Measurements from ENCODE around the gene PPARGC1A. TPM values are rescaled to one million over a fixed set of nuclear protein-coding genes. Genes with fewer than 3 reads are reported as not detected.

Gene PPARGC1A
- polyA plus RNA-seq, 2 of the 4 experiments (the other 2 are of a cell fraction): 0.04 TPM

DNA sequence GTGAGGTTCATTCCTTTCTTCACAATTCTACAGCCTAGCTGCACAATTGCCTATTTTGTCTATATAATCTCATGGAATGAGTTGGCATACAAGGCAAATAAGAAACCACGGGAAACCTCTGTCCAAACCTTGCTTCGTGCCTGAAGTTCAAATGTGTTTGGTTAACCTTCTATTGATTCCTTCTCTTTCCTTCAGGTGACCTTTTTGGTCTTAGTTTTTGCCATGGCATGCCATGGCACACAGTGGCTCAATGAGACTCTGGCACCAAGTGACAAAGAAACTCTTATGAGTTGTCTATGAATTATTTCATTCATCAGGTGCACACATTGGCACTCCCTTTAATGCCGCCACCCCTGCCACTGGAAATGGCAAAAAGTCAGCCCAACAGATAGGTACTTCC is 101.8 kb downstream of the PPARGC1A start (continued):
- TF ChIP-seq, protein P1, sequence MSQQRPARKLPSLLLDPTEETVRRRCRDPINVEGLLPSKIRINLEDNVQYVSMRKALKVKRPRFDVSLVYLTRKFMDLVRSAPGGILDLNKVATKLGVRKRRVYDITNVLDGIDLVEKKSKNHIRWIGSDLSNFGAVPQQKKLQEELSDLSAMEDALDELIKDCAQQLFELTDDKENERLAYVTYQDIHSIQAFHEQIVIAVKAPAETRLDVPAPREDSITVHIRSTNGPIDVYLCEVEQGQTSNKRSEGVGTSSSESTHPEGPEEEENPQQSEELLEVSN (IDR thresholded peaks at IDR 0.05; ENCODE audit: borderline replicate concordance, low read depth): no peak

DNA sequence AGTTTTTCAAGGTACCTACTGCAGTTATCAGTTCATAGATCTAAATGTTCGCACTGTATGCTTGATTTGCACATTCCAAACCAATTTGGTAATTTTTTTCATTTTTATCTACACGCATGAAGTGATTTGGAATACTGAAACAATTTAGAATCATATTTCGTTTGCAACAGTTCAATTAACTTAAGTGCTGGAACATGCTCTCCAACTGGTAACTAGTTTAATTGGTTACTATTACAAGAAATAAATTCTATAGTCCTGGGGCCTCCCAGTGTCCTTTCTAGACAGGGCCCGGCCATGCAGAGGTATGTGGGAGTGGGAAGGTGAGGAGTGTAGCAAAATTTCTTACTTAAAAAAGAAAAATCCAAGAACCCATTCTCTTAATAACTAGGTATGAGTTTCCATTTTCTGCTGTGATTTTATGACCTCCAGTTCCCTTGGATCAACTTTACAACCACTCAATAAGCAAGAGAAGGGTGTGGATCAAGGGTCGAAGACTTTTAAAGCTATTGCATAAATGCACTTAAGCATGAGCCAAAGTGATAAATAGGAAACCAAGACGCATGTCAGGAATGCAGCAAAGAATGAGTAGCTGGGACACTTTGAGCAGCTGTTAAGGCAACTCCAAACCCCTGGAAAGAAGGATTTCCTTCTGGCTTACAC is 106.9 kb downstream of the PPARGC1A start:
- TF ChIP-seq, protein P2, sequence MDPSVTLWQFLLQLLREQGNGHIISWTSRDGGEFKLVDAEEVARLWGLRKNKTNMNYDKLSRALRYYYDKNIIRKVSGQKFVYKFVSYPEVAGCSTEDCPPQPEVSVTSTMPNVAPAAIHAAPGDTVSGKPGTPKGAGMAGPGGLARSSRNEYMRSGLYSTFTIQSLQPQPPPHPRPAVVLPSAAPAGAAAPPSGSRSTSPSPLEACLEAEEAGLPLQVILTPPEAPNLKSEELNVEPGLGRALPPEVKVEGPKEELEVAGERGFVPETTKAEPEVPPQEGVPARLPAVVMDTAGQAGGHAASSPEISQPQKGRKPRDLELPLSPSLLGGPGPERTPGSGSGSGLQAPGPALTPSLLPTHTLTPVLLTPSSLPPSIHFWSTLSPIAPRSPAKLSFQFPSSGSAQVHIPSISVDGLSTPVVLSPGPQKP (IDR thresholded peaks at IDR 0.05; ENCODE audit: low read depth, low read length): no peak
- WGBS (ENCODE audit: missing lambda C conversion rate): 16% methylated on average over 6 of the region's 6 CpGs
- no peak overlapping the region for H3K4me2 ChIP-seq
- H3K9me3 ChIP-seq: no peaks in the 10 kb centered on the region
- H3K27ac ChIP-seq: no peak overlapping the region
- no peak for ATAC-seq
- FAIRE-seq: no peak
- no peak overlapping the region for H3K4me3 ChIP-seq
- ChIA-PET CTCF (no interaction called here), POLR2A (no interaction called here)
- H3K4me1 ChIP-seq: no peaks in the 10 kb centered on the region
- no peak for DNase-seq (ENCODE audit: low read depth in 1 of 2, low spot score in 1 of 2)

DNA sequence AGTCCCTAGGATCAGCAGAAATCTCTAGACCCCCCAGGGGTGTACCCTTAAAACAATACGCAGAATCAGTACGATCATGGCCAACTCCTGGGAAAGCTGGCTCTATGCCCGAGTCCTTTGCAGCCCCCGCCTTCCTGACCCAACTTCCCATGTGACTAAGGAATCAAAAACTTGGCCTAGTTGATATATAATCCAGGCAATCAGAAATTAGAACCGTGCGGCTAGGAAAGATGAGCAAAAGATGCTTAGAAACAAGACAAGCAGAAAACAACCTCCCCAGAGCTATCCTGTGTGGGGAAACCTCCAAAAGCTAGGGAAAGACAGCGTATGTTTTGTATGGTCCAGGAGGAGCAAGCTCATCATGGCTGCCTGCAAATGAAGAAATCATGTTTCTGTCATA is 110.0 kb downstream of the PPARGC1A start:
- no peak for ATAC-seq
- WGBS (ENCODE audit: missing lambda C conversion rate): 48% methylated on average over 7 of the region's 7 CpGs
- no peak overlapping the region for H3K4me3 ChIP-seq
- DNase-seq (ENCODE audit: low read depth in 1 of 2, low spot score in 1 of 2): no peak
- TF ChIP-seq HOXB5 (CRISPR knock-in tag; IDR thresholded peaks at IDR 0.05) (no peak), HOXB13 (CRISPR knock-in tag; IDR thresholded peaks at IDR 0.05; ENCODE audit: low read depth) (no peak), RFX5 (IDR thresholded peaks at IDR 0.05) (no peak)
- no peaks in the 10 kb centered on the region for H3K4me1 ChIP-seq
- no peak for FAIRE-seq
- H3K4me2 ChIP-seq: no peak overlapping the region
- H3K9me3 ChIP-seq: no peaks in the 10 kb centered on the region
- CTCF ChIA-PET: no interaction called here
- POLR2A ChIA-PET: no interaction called here
- H3K27ac ChIP-seq: no peak overlapping the region

DNA sequence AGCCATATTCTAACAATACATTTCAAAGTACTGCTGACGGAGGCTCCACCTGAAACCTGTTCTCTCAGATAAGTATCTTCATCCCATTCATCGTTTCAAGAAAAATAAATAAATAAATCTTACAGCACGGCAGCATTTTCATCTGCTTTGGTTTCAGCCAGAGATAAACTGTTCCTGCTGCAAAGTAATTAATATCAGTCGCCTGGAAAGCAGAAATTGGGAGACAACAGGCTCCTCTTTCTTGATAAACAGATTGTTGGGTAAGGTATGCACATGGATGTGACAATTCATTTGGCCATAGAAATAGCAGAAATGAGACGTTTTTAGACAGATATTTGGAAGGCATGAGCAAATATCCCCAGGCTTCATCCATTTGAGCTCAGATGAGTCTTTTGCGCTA is 110.4 kb downstream of the PPARGC1A start:
- FAIRE-seq: no peak
- Histone ChIP-seq H3K27ac (no peak overlapping the region), H3K4me1 (no peaks in the 10 kb centered on the region), H3K9me3 (no peaks in the 10 kb centered on the region), H3K4me3 (no peak overlapping the region), H3K4me2 (no peak overlapping the region)
- WGBS (ENCODE audit: missing lambda C conversion rate): 31% methylated on average over 6 of the region's 6 CpGs
- POLR2A ChIA-PET: no interaction called here
- TF ChIP-seq, protein P3, sequence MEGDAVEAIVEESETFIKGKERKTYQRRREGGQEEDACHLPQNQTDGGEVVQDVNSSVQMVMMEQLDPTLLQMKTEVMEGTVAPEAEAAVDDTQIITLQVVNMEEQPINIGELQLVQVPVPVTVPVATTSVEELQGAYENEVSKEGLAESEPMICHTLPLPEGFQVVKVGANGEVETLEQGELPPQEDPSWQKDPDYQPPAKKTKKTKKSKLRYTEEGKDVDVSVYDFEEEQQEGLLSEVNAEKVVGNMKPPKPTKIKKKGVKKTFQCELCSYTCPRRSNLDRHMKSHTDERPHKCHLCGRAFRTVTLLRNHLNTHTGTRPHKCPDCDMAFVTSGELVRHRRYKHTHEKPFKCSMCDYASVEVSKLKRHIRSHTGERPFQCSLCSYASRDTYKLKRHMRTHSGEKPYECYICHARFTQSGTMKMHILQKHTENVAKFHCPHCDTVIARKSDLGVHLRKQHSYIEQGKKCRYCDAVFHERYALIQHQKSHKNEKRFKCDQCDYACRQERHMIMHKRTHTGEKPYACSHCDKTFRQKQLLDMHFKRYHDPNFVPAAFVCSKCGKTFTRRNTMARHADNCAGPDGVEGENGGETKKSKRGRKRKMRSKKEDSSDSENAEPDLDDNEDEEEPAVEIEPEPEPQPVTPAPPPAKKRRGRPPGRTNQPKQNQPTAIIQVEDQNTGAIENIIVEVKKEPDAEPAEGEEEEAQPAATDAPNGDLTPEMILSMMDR (IDR thresholded peaks at IDR 0.05): no peak
- TF ChIP-seq KDM1A (IDR thresholded peaks at IDR 0.05; ENCODE audit: low read depth): no peak
- TF ChIP-seq NPAS2 (CRISPR knock-in tag; IDR thresholded peaks at IDR 0.05; ENCODE audit: borderline replicate concordance): no peak
- no peak for TF ChIP-seq HOXB5 (CRISPR knock-in tag; IDR thresholded peaks at IDR 0.05)
- no peak for TF ChIP-seq RNF2 (IDR thresholded peaks at IDR 0.05; ENCODE audit: borderline replicate concordance, low read depth)
- CTCF ChIA-PET: no interaction called here
- DNase-seq (ENCODE audit: low read depth in 1 of 2, low spot score in 1 of 2): no peak
- ATAC-seq: no peak

DNA sequence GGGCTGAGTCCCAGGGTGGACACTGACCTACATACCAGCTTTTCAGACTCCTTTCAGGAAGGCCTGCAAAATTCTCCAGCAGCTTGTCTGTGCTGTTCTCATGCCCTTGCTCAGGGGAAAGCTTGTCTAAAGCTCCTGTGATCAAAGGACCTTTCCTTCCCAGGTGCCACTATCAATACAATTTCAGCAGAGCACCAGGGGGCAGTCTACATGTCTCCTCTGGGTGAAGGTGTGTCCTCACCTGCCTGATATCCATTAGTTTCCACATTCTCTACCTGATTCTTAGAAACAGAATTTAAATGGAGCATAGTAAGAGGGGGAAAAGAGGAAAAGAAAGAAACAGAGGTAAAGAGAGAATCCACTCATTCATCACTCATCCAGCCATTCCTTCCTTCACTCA is 114.2 kb downstream of the PPARGC1A start:
- CTCF ChIA-PET: no interaction called here
- TF ChIP-seq, protein P4, sequence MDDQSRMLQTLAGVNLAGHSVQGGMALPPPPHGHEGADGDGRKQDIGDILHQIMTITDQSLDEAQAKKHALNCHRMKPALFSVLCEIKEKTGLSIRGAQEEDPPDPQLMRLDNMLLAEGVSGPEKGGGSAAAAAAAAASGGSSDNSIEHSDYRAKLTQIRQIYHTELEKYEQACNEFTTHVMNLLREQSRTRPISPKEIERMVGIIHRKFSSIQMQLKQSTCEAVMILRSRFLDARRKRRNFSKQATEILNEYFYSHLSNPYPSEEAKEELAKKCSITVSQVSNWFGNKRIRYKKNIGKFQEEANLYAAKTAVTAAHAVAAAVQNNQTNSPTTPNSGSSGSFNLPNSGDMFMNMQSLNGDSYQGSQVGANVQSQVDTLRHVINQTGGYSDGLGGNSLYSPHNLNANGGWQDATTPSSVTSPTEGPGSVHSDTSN (IDR thresholded peaks at IDR 0.05): no peak
- TF ChIP-seq EP300 (IDR thresholded peaks at IDR 0.05): no peak
- no peak for TF ChIP-seq ZFP36 (IDR thresholded peaks at IDR 0.05; ENCODE audit: borderline replicate concordance, partially characterized antibody)
- TF ChIP-seq RARB (CRISPR knock-in tag; IDR thresholded peaks at IDR 0.05): no peak
- TF ChIP-seq ZC3H11A (IDR thresholded peaks at IDR 0.05): no peak
- TF ChIP-seq MAZ (IDR thresholded peaks at IDR 0.05; ENCODE audit: borderline replicate concordance, low read depth, low read length): no peak
- TF ChIP-seq RFX5 (IDR thresholded peaks at IDR 0.05): no peak
- no peak for TF ChIP-seq RAD21 (conservative IDR thresholded peaks at IDR 0.05 in 1 of 2, IDR thresholded peaks at IDR 0.05 in 1 of 2)
- TF ChIP-seq BHLHE40 (IDR thresholded peaks at IDR 0.05; ENCODE audit: low read depth, low read length): no peak
- TF ChIP-seq, protein P5, sequence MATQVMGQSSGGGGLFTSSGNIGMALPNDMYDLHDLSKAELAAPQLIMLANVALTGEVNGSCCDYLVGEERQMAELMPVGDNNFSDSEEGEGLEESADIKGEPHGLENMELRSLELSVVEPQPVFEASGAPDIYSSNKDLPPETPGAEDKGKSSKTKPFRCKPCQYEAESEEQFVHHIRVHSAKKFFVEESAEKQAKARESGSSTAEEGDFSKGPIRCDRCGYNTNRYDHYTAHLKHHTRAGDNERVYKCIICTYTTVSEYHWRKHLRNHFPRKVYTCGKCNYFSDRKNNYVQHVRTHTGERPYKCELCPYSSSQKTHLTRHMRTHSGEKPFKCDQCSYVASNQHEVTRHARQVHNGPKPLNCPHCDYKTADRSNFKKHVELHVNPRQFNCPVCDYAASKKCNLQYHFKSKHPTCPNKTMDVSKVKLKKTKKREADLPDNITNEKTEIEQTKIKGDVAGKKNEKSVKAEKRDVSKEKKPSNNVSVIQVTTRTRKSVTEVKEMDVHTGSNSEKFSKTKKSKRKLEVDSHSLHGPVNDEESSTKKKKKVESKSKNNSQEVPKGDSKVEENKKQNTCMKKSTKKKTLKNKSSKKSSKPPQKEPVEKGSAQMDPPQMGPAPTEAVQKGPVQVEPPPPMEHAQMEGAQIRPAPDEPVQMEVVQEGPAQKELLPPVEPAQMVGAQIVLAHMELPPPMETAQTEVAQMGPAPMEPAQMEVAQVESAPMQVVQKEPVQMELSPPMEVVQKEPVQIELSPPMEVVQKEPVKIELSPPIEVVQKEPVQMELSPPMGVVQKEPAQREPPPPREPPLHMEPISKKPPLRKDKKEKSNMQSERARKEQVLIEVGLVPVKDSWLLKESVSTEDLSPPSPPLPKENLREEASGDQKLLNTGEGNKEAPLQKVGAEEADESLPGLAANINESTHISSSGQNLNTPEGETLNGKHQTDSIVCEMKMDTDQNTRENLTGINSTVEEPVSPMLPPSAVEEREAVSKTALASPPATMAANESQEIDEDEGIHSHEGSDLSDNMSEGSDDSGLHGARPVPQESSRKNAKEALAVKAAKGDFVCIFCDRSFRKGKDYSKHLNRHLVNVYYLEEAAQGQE (IDR thresholded peaks at IDR 0.05): no peak
- no peak for TF ChIP-seq ZSCAN20 (CRISPR knock-in tag; IDR thresholded peaks at IDR 0.05)
- no peak for TF ChIP-seq EHMT2 (IDR thresholded peaks at IDR 0.05; ENCODE audit: low read depth)

More for the DNA sequence above, 114.2 kb downstream of the PPARGC1A start:
- Histone ChIP-seq H3K9me3 (no peaks in the 10 kb centered on the region), H3K27ac (no peak overlapping the region), H3K4me3 (no peak overlapping the region), H3K4me2 (no peak overlapping the region), H3K4me1 (no peaks in the 10 kb centered on the region)
- POLR2A ChIA-PET: no interaction called here
- FAIRE-seq (no peak), DNase-seq (ENCODE audit: low read depth in 1 of 2, low spot score in 1 of 2) (no peak), ATAC-seq (no peak)
